SU-DHL-6 (cell line): ENCODE measurements around the gene DPP10.

Experiments
- CTCF ChIP-seq: fragments of 200-600 bp; sonication (generic); IDR thresholded peaks from one replicate; pipeline ENCODE4 v1.5.1; 2017; ENCODE audit warnings: antibody characterized with exemption, mild to moderate bottlenecking, low read length, moderate library complexity; ENCODE audit not compliant: insufficient read depth, poor library complexity, severe bottlenecking
- EZH2phosphoT487 ChIP-seq: fragments of 200-600 bp; sonication (generic), shearing (Covaris generic); conservative IDR thresholded peaks from 2 replicates; pipeline ENCODE4 v1.6.1; 2018; ENCODE audit warnings: mild to moderate bottlenecking, antibody characterized with exemption, low read length, moderate library complexity, mixed read lengths

- no peak for TF ChIP-seq CTCF
- no peak for TF ChIP-seq EZH2phosphoT487
These were observed 1438.1 kb downstream of the DPP10 start for GRCh38 chr2:115880558-115880957.
